Lung (tissue), 12 donors: ENCODE measurements around the gene SLBP. TPM values are rescaled to one million over a fixed set of nuclear protein-coding genes. Genes with fewer than 3 reads are reported as not detected.

Experiments
- ATAC-seq: fragments of 200-7000 bp; cut with Tn5 transposase; one replicate; pipeline ENCODE4 v1.9.1; 2020; ENCODE audit warnings: moderate number of reproducible peaks; ENCODE audit not compliant: insufficient read depth, low FRiP score
- DNase-seq, 3 donors: peaks; one replicate each; pipeline ENCODE4 v3.0.0-alpha.2; 2013 to 2017
- H3K27ac ChIP-seq, 2 donors: one replicate each; pipeline ENCODE4 v1.5.1; 2013; ENCODE audit warnings: mild to moderate bottlenecking in 2 of 2, moderate library complexity in 2 of 2, control low read depth in 1 of 2, inconsistent platforms in 1 of 2, low read depth in 1 of 2, low read length in 1 of 2
- H3K27me3 ChIP-seq, 3 donors: one replicate each; pipeline ENCODE4 v1.5.1; 2013; ENCODE audit warnings: low read length in 2 of 3; ENCODE audit not compliant: control insufficient read depth in 3 of 3, insufficient read depth in 3 of 3
- H3K36me3 ChIP-seq, 4 donors: one replicate each; pipeline ENCODE4 v1.5.1; 2013; ENCODE audit warnings: low read length in 4 of 4, mild to moderate bottlenecking in 1 of 4, moderate library complexity in 1 of 4; ENCODE audit not compliant: control insufficient read depth in 4 of 4, insufficient read depth in 4 of 4
- H3K4me1 ChIP-seq, 5 donors: one replicate each; pipeline ENCODE4 v1.5.1; 2013; ENCODE audit warnings: low read length in 5 of 5, mild to moderate bottlenecking in 2 of 5, moderate library complexity in 1 of 5; ENCODE audit not compliant: control insufficient read depth in 5 of 5, insufficient read depth in 5 of 5
- H3K4me3 ChIP-seq: one replicate; pipeline ENCODE4 v1.5.1; 2013; ENCODE audit warnings: mild to moderate bottlenecking, control low read depth, moderate library complexity
- H3K9ac ChIP-seq, 2 donors: one replicate each; pipeline ENCODE4 v1.5.1; 2013; ENCODE audit warnings: low read length in 2 of 2, control low read depth in 1 of 2; ENCODE audit not compliant: insufficient read depth in 1 of 2
- H3K9me3 ChIP-seq, 4 donors: one replicate each; pipeline ENCODE4 v1.5.1; 2013; ENCODE audit warnings: low read length in 3 of 4, mild to moderate bottlenecking in 1 of 4, moderate library complexity in 1 of 4; ENCODE audit not compliant: control insufficient read depth in 4 of 4, insufficient read depth in 3 of 4
- whole genome bisulfite sequencing, 2 donors: extraction: QIAGEN DNeasy Blood & Tissue Kit; methylation state at CpG; one replicate each; pipeline ENCODE4 v1.1.7; 2013; 5-methylcytosine and 5-hydroxymethylcytosine counted together
- polyA plus RNA-seq, 2 donors: library from polyadenylated mRNA; stranded (reverse); fragments of 200-250 nt; gene quantifications; one replicate each; pipeline ENCODE4 v1.2.1, GENCODE V29; 2013
- total RNA-seq, 2 donors: library from RNA; depleted of rRNA in 1 of 2; stranded (reverse); fragments of >200 nt in 1 of 2; gene quantifications; one replicate each; pipeline ENCODE4 v1.2.1, GENCODE V29; 2014 to 2021
- TF ChIP-seq, protein P1 (sequence below): IDR thresholded peaks from 2 replicates; pipeline ENCODE4 v1.5.1; 2012; ENCODE audit warnings: mild to moderate bottlenecking; ENCODE audit errors: control extremely low read depth, extremely low read depth
- donor health status: control.
- donor health status: control.
- donor health status: Bipolar disorder and iron deficiency.
- donor health status: healthy.
- donor health status: DM: yes; HTN: yes; CAD: no.

The SLBP gene
- total and polyA plus RNA-seq, 4 donors = 34.9 to 43.2 (median 34.9) TPM

DNA sequence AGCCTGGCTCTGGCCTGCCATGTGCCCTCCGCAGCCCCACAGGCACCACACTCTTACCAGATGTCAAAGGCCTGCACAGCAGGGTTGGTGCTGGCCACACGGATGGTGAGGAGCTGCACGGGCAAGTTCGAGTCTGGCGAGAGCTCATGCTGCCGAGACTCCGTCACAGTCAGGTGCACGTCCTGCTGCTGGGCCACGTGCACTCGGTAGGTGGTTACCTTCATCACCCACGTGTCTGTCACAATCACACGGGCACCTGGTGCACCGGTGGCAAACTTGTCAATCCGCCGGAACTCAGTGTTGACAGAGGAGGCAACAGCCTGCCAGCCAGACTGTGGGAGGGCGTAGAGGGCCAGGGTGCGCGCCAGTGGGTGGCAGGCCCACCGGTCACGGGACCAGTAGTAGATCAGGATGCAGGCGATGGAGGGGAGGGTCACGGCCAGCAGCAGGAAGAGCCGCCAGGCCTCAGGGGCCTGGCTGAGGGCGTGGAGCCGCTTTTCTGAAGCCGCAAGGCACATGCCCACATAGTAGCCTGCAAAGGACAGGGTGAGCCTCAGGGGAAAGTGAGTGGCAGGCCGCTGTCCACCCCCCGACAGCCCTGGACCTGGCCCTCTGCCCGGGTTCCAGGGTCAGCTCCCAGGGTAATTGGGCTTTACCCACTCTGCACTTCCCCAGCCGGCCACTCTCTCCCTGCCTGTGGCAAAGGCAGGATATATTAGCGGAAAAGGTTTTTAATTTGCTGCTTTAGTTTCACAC is 6.2 kb upstream of the SLBP start:
- Histone ChIP-seq H3K27ac (no peak overlapping the region), H3K27me3 (no peaks in the 10 kb centered on the region), H3K9ac (no peak overlapping the region), H3K4me3 (no peak overlapping the region), H3K9me3 (no peaks in the 10 kb centered on the region), H3K4me1 (peaks cover 0 to 26% (median 10%) of the 10 kb centered on the region in 5 donors), H3K36me3 (peaks cover 0 to 22% (median 0%) of the 10 kb centered on the region in 4 donors)
- ATAC-seq (no peak), DNase-seq (no peak)
- TF ChIP-seq, protein P1, sequence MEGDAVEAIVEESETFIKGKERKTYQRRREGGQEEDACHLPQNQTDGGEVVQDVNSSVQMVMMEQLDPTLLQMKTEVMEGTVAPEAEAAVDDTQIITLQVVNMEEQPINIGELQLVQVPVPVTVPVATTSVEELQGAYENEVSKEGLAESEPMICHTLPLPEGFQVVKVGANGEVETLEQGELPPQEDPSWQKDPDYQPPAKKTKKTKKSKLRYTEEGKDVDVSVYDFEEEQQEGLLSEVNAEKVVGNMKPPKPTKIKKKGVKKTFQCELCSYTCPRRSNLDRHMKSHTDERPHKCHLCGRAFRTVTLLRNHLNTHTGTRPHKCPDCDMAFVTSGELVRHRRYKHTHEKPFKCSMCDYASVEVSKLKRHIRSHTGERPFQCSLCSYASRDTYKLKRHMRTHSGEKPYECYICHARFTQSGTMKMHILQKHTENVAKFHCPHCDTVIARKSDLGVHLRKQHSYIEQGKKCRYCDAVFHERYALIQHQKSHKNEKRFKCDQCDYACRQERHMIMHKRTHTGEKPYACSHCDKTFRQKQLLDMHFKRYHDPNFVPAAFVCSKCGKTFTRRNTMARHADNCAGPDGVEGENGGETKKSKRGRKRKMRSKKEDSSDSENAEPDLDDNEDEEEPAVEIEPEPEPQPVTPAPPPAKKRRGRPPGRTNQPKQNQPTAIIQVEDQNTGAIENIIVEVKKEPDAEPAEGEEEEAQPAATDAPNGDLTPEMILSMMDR = no peak
- 82 to 87% methylated on average over 30 to 31 of the region's 31 CpGs for WGBS, 2 donors

DNA sequence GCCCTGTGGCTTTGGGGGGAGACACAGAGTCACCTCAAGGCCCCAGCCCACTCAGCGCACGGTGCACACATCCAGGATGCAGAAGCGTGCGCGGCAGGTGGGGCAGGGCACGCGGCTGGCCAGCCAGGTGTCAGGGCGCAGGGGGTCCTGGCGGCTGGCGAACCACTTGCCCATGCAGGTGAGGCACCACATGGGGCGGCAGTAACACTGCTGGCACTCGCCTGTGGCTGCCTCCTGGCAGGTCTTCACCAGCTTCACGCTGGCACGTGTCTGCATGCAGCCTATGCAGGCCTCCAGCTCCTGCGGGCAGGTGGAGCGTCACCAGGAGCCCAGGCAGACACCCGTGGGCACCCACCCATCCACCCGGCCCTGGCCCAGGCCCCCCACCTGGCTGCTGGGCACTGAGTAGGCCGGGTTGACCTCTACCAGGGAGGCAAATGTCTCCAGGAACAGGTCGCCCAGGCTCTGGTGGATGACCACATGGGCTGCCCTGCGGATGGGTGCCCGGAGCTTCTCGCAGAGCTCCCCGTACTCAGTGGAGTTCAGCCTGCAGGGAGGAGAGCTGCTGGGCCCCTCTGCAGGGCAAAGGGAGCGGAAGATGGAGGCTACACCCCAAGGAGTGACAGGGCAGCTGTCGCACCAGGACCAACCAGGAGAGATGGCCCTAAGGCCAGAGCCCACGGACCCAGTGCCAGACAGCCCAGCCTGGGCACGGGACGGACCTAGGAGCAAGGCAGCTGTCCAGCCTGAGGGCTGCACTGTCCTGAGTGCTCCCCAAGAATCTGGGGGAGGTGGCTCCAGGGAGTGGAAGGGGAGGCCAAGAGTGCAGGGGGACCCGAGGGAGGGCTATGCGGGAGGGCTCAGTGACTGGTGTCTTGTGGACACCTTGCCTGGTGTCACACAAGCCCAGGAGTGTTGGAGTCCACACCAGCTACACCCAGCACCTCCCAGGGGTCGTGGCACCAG is 5.3 kb upstream of the SLBP start:
- peaks cover 0 to 23% (median 7%) of the 10 kb centered on the region in 5 donors for H3K4me1 ChIP-seq
- DNase-seq = no peak

DNA sequence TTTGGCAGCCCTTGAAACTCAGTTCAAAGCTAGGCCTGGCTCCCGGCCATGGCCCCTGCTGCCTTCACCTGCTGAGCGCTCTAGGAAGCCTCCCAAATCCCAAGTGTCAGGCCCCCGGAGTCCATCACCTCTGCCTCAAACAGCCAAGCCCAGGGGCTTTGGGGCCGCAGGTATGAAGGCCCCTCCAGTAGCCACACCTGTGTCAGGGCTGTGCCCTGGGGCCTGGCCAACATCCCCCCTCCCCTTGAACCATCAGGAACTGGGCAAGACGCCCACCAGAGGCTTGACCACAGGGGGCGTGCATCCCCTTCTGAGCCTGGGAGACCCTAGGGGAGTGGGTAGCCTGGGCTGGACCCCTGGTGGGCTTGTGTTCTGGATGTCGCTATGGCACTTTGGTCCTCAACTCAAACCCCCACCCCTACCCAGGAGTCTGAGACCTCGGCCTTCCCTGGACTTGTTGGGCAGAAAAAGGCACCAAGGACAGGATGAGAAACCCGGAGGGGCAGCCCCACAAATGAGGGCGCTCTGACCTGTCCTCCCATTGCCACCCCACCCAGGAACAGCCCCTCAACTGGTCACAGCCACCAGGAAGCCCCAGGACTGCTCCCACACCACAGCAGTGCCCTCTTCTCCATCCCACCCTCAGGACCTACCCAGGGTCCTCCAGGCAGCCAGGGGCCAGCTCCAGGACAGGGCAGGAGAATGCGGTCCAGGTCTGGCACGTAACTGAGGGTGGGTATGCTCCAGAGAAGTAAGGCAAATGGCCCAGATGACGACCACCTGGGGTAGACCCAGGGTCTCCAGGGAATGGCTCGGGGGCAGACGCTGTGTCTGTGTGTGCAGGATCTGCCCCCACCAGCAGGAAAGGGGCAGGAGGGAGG is 4.2 kb upstream of the SLBP start:
- 87 to 90% methylated on average over 15 of the region's 15 CpGs for WGBS, 2 donors
- Histone ChIP-seq H3K4me1 (peaks cover 0 to 15% (median 7%) of the 10 kb centered on the region in 5 donors), H3K9ac (no peak overlapping the region), H3K27me3 (no peaks in the 10 kb centered on the region), H3K9me3 (no peaks in the 10 kb centered on the region), H3K27ac (no peak overlapping the region), H3K36me3 (peaks cover 0 to 22% (median 0%) of the 10 kb centered on the region in 4 donors), H3K4me3 (no peak overlapping the region)
- ATAC-seq (no peak), DNase-seq (no peak)
- TF ChIP-seq, protein P1 = no peak

More for the DNA sequence above, 5.3 kb upstream of the SLBP start:
- TF ChIP-seq, protein P1 = no peak
- Histone ChIP-seq H3K4me3 (no peak overlapping the region), H3K27me3 (no peaks in the 10 kb centered on the region), H3K27ac (no peak overlapping the region), H3K9ac (no peak overlapping the region), H3K9me3 (no peaks in the 10 kb centered on the region), H3K36me3 (peaks cover 0 to 22% (median 0%) of the 10 kb centered on the region in 4 donors)
- WGBS, 2 donors = 95% methylated on average over 32 of the region's 32 CpGs
- no peak for ATAC-seq
